ENCODE data around the gene PCDHGA9.
A peak's percentile ranks its signal among the peaks of the same experiment; 100 is the strongest.
"Not testable (repeated sequence)": the region's sequence is repeated elsewhere in the genome, so short reads cannot be mapped to it uniquely, and the experiment has no call there.

Gene PCDHGA9

DNA sequence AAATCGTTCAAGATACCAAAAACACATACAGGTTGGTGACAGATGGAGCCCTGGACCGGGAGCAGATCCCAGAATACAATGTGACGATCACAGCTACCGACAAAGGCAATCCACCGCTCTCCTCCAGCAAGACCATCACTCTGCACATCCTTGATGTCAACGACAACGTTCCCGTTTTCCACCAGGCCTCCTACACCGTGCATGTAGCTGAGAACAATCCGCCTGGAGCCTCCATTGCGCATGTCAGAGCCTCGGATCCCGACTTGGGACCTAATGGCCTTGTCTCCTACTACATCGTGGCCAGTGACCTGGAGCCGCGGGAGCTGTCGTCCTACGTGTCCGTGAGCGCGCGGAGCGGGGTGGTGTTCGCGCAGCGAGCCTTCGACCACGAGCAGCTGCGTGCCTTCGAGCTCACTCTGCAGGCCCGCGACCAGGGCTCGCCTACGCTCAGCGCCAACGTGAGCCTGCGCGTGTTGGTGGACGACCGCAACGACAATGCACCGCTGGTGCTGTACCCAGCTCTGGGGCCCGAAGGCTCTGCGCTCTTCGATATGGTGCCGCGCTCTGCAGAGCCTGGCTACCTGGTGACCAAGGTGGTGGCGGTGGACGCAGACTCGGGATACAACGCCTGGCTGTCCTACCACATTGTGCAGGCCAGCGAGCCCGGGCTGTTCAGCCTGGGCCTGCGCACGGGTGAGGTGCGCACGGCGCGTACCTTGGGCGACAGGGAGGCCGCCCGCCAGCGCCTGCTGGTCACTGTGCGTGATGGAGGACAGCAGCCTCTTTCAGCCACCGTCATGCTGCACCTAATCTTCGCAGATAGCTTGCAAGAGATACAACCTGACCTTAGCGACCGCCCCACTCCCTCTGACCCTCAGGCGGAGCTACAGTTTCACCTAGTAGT, 30.8 kb upstream of the PCDHGA9 start:
- TF ChIP-seq, protein P1, sequence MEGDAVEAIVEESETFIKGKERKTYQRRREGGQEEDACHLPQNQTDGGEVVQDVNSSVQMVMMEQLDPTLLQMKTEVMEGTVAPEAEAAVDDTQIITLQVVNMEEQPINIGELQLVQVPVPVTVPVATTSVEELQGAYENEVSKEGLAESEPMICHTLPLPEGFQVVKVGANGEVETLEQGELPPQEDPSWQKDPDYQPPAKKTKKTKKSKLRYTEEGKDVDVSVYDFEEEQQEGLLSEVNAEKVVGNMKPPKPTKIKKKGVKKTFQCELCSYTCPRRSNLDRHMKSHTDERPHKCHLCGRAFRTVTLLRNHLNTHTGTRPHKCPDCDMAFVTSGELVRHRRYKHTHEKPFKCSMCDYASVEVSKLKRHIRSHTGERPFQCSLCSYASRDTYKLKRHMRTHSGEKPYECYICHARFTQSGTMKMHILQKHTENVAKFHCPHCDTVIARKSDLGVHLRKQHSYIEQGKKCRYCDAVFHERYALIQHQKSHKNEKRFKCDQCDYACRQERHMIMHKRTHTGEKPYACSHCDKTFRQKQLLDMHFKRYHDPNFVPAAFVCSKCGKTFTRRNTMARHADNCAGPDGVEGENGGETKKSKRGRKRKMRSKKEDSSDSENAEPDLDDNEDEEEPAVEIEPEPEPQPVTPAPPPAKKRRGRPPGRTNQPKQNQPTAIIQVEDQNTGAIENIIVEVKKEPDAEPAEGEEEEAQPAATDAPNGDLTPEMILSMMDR (IDR thresholded peaks at IDR 0.05; ENCODE audit: low read depth, low read length, missing control alignments) = no peak
- H3K4me3 ChIP-seq (replicated peaks; ENCODE audit: low read depth, low read length) = no peak overlapping the region
- no peak for DNase-seq (ENCODE audit: extremely low read depth, low read depth)

- no peak for DNase-seq (ENCODE audit: extremely low read depth, low read depth)
- peak within 1 kb of the TSS; percentile 36 for H3K4me3 ChIP-seq (replicated peaks; ENCODE audit: low read depth, low read length)
- TF ChIP-seq, protein P1 (IDR thresholded peaks at IDR 0.05; ENCODE audit: low read depth, low read length, missing control alignments) = peak; percentile 56
Measured at GRCh38 chr5:141373673-141374317, 28.8 kb upstream of the PCDHGA9 start, which contains the start of gene PCDHGA6. PCDHGA6 (plus strand) TSS chr5:141373891; CDS start chr5:141374084, 193 bp downstream.

GRCh38 chr5:141374627-141375026, 28.0 kb upstream of the PCDHGA9 start:
- DNase-seq (ENCODE audit: extremely low read depth, low read depth) = no peak
- H3K4me3 ChIP-seq (replicated peaks; ENCODE audit: low read depth, low read length) = no peak overlapping the region
- TF ChIP-seq, protein P1 (IDR thresholded peaks at IDR 0.05; ENCODE audit: low read depth, low read length, missing control alignments) = no peak

DNA sequence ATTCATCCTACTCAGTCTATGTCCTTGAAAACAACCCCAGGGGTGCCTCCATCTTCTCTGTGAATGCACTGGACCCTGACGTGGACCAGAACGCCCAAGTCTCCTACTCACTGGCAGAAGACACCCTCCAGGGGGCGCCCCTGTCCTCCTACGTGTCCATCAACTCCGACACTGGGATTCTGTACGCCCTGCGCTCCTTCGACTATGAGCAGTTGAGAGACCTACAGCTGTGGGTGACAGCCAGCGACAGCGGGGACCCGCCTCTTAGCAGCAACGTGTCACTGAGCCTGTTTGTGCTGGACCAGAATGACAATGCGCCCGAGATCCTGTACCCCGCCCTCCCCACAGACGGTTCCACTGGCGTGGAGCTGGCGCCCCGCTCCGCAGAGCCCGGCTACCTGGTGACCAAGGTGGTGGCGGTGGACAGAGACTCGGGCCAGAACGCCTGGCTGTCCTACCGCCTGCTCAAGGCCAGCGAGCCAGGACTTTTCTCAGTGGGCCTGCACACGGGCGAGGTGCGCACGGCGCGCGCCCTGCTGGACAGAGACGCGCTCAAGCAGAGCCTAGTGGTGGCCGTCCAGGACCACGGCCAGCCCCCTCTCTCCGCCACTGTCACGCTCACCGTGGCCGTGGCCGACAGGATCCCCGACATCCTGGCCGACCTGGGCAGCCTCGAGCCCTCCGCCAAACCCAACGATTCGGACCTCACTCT, 27.0 kb upstream of the PCDHGA9 start:
- not testable (repeated sequence) for DNase-seq (ENCODE audit: extremely low read depth, low read depth); H3K4me3 ChIP-seq (replicated peaks; ENCODE audit: low read depth, low read length)

- no peak for DNase-seq (ENCODE audit: extremely low read depth, low read depth)
- TF ChIP-seq, protein P1 (IDR thresholded peaks at IDR 0.05; ENCODE audit: low read depth, low read length, missing control alignments) = peak; percentile 47
- H3K4me3 ChIP-seq (replicated peaks; ENCODE audit: low read depth, low read length) = peak within 1 kb of the TSS; percentile 51
Measured at GRCh38 chr5:141382469-141383294, 19.9 kb upstream of the PCDHGA9 start, which contains the start of gene PCDHGA7. PCDHGA7 (plus strand) TSS chr5:141382742; CDS start chr5:141382900, 158 bp downstream.

DNA sequence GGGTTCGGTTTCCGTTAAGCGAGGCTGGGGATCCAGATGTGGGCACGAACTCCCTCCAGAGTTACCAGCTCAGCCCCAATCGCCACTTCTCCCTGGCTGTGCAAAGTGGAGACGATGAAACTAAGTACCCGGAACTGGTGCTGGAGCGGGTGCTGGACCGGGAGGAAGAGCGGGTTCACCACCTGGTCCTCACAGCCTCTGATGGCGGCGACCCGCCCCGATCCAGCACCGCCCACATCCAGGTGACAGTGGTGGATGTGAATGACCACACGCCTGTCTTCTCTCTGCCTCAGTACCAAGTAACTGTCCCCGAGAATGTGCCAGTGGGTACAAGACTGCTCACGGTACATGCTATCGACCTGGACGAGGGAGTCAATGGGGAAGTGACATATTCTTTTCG, 19.2 kb upstream of the PCDHGA9 start:
- TF ChIP-seq, protein P1 (IDR thresholded peaks at IDR 0.05; ENCODE audit: low read depth, low read length, missing control alignments) = no peak

More for the DNA sequence above, 19.2 kb upstream of the PCDHGA9 start:
- no peak for DNase-seq (ENCODE audit: extremely low read depth, low read depth)
- H3K4me3 ChIP-seq (replicated peaks; ENCODE audit: low read depth, low read length) = peak overlapping the region; percentile 51

All from HFF-Myc (cell line).